NCI-H1105 treated with DMSO at 0.1 percent for 48 hours (cell line): Measurements from ENCODE around the gene NRG3.
"Not testable (repeated sequence)": the region's sequence is repeated elsewhere in the genome, so short reads cannot be mapped to it uniquely, and the experiment has no call there.

Experiments used
- DNase-seq: peaks from one replicate; lab custom pipeline; 2025; lab: John Stamatoyannopoulos, UW

Gene NRG3

DNA sequence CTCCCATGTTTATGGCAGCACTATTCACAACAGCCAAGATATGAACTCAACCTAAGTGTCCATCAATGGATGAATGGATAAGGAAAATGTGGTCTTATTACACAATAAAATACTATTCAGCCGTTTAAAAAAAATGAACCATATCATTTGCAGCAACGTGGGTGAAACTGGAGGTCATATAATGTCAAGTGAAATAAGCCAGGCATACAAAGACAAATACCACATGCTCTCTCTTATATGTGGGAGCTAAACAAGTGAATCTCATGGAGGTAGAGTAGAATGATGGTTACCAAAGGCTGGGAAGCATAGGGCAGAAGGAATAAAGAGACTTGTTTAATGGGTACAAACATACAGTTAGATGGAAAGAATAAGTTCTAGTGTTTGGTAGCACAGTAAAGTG is 699.1 kb downstream of the NRG3 start:
- DNase-seq: no peak

DNA sequence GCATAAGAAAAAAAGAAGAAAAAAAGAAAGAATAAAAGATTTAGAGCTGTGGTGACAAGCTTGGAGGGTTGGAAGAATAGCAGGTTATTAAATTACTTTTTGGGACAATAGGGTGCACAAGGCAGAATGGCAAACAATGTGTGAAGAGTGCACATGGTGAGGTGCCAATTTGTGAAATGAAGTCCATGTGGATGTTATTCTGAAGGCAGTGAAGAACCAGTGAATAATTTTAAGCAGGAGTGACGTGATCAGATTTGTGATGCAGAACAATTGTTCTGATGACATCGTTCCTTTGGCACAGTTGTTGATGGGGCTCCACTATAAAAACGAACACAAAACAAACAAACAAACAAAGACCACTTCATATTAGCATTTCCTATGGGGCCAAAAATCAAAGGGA is 700.3 kb downstream of the NRG3 start:
- no peak for DNase-seq

DNA sequence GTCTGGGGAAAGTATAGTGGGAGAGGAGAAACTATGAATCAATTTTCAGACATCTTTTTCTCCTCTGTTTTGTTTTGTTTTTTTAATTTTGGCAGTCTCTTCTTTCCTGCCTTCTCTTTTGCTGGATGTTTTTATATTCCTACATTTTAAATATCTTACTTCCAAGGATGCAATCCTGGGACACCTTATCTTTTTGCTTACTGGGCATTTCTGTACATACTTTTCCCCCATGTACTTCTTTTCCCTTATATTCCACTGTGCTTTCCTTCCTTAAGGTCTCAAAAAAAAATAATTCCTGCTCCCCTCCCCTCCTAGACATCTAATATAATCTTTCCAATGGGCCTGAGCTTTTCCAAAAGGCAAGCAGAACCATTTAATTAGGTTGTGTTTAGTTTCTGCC is 701.1 kb downstream of the NRG3 start:
- DNase-seq: no peak

DNA sequence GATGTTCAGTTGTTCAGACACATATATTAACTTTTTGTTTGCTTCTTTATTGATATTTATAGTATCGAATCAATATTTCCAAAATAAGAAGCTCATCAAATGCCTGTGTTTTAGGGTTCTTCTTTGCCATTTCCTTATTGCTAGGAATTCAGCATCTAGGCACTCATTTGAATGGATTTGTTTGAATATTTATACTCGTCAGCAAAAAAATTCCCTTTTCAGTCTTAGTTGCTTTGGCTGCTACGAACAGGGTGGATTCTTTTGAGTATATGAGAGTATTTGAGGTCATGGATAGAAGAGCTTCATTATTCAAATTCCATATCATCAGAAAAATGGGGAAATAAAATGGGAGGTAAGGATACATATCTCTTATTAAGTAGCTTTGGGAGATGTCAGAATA is 706.9 kb downstream of the NRG3 start:
- no peak for DNase-seq

DNA sequence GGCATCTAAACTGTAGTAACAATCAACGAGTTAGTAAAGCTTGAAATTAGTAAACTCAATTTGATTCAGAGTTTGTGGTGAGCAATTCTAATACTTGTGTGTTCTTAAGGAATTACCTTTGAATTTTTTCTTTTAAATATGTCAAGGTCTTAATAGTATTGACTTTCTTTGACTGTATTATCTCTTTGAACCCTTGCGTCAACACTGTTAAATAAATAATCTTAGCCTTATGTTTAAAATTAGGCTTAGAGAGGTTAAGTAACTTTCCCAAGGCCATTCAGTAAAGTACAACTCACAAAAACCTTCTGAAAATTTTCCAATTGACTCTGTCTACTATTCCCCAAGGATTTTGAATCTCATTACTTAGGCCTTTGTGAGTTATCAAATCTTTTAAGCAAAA is 716.4 kb downstream of the NRG3 start:
- no peak for DNase-seq

DNA sequence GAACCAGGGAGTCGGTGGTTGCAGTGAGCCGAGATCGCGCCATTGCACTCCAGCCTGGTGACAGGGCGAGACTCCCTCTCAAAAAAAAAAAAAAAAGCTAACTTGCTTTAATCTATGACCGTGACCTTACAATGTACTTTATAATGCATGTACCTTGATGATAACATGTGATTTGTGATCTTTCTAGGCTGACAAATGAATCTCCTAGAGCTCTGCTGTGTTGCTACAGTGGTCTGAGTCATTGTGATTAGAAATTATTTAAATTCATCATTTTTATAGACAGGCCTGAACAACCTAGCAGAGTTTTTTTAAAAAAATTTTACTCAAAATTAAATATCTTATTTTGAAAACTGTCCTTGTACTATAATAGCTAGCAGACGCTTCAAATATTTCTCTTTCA is 722.8 kb downstream of the NRG3 start:
- DNase-seq: no peak

DNA sequence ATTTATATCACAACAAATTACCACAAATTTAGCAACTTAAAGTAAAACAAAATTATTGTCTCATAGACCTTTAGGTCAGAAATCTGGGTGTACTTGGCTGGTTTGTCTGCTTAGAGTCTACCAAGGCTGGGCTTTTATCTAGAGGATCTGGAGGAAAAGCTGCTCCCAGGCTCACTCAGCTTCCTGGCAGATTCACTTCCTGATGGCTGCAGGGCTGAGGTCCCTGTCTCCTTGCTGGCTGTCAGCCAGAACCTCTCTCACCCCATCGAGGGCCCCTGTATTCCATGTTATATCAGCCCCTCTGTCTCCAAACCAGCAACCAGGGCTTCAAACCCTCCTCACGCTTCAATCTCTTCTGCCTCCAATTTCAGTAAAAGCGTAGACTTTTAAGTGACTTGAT is 734.9 kb downstream of the NRG3 start:
- no peak for DNase-seq

DNA sequence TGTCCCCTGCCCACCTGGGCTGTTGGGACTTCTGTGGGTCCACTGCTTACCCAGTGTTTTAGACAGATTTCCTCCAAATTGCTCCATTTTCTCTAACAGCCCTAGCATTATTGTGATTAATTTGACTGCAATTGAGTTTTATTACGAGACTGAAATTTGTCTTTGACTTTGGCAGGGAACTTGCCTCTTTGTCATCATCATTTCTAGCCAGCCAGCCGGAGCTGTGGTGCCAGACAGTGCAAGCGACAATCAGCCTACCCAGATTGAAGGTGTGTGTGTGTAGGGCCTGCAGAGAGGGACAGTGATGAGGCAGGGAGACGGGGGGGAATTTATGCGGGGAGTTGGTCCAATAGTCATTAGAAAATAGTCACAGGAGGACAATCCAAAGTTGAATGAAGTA is 743.0 kb downstream of the NRG3 start:
- DNase-seq: peak; percentile 1

DNA sequence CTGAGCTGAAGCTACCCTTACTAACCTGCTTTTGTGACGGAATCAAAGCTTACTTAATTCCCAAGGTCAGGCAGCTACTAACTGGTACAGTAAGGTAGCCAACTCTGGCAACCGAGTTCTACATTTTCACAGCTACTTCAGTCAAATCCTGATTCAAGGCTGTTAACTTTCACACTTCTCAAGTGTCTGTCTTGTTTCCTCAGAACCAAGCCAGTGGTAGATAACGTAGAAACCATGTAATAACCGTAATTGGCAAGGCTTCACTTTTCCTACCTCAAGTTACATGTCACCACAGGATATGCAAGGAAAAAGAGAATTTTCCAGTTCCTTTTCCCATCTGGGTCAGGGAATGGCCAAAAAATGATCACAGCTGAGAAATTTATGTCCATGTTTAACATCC is 746.7 kb downstream of the NRG3 start:
- no peak for DNase-seq

DNA sequence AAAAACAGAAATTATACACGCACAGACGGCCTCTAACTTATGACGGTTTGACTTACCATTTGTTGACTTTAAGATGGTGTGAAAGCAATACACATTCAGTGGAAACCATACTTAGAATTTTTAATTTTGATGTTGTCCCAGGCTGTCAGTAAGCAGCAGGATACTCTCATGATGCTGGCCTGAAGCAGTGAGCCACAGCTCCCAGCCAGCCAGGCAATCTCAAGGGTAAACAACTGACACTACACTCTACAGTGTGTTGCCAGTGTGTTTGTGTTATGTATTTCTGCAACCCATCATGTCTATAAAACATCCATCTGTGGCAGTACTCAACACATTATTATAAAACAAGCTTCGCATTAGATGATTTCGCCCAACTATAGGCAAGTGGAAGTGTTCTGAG is 747.5 kb downstream of the NRG3 start:
- DNase-seq: no peak

DNA sequence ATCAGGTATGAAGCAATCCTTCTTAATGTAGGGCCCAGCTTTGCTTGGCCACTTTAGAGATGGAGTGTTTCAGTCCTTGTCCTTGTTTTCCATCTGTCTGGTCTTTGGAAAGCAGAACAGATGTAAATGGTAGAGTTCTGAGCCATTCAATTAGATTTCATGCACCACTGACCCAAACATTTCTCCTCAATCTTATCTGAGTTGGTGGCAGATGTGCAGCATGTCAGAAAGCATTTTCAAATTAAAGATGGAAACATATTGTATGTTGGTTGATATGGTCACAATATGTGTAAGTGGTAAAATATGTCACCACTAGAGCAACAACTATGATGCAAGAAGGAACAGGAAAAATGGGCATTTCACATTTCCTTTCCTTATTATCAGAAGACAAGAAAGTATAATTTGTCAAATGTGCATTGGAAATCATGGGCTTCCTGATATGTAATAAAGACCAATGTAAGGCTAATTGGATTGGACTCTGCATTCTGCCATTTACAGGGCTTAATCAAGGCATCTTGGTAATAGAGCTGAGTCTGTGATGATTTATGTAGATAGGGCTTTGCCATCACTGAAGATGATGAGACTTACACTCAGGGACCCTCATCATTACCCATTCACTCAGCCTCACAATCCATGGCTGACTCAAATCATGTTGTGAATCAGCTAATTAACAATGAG is 750.7 kb downstream of the NRG3 start:
- no peak for DNase-seq

DNA sequence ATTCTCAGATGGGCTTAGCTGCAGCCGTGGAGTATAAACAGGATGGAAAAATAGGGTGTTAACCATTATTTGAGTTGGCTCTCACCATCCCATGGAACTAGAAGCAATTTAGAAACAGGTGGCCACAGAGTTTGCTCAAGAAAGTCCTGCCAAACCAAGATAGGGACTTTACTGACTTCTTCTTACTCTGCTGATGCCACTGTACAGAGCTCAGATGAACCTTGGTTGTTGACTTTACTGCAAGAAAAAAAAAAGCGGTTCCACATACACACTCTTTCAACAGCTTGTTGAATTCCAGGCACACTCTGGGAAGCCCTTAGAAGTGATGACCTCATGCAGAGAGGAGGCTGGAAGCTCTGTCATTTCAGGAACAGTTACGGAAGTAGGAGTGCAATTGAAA is 753.4 kb downstream of the NRG3 start:
- DNase-seq: no peak

DNA sequence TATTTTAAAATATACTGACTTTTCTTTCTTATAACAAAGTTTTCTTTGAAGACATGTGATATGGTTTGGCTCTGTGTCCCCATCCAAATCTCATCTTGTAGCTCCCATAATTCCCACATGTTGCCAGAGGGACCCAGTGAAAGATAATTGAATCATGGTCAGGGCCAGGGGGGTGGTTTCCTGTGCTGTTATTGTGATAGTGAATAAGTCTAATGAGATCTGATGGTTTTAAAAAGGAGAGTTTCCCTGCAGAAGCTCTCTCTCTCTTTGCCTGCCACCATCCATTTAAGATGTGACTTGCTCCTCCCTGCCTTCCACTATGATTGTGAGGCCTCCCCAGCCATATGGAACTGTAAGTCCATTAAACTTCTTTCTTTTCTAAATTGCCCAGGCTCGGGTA is 768.1 kb downstream of the NRG3 start:
- no peak for DNase-seq

DNA sequence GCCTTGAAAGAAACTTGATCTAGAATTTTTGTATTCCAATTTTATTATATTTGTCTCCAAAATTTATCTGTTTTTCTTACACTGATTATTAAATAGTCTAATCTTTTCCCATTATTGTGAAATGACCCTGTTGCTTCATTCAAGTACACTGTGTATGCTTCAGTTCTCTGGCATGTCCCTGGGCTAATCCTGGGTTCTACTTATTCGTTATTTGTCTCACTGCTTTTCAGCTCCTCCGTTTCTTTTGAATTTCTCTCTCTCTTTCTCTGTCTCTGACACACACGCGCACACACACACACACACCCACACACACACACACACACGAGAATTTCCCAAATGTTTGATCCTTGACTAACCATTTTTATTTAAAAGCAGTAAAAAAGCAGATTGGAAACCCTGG is 768.6 kb downstream of the NRG3 start:
- DNase-seq: no peak

DNA sequence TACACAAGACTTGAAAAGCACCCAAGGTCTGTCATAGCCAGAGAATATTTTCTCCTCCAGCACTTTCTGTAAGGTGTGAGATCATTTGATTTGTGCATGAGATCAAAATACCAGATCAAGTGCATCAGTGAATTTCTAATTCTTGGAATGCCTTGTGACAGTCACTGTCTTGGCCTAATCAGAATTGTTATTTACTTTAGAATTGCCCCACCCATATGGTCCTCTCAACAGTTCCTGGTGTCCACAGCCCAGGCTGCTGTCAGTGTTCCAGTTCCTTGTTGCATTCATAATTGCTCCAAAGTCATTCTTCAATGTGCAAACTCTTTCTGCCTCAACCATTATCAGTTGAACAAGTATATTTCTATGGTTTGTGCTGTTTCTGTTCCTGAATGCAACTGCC is 770.2 kb downstream of the NRG3 start:
- no peak for DNase-seq

DNA sequence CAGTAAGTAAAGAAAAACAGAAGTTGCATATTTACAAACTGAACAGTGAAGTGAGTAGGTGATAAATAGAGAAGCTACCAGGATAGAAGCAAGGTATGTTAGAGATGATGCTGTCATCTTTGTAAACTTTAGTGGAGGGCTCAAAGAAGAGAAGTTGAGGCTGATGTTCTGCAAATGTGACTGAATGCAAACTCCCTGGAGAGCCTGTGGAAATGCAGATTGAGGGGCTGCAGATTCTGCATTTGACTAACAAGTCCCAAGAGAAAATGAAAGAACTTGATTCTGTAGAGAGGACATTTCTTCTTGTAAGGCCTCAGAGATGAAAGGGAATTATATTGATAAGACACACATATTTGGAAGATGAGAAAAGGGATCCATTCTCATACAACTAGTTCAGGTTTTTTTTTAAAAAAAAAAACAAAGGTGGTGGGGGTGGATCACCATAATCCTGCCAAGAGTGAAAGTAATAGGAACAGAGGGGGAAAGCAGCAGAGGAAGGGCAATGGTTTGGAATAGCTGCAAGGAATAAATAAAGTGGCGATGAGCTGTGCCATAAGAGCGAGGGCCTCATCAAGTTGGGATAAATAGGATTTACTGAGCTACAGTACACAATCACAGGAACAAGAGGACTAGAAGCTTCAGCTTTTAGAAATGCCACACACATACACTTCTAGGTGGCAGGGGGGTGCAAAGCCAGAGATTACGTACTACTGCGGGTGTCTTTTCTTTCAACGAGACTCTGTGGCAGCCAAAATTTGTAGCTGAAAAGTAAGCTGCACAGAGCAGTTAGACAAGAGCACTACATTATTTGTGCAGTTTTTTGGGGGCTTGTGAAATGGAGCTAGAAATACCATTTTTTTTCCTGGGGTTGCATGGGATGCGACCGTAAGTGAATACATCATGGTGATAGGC is 778.5 kb downstream of the NRG3 start:
- no peak for DNase-seq

DNA sequence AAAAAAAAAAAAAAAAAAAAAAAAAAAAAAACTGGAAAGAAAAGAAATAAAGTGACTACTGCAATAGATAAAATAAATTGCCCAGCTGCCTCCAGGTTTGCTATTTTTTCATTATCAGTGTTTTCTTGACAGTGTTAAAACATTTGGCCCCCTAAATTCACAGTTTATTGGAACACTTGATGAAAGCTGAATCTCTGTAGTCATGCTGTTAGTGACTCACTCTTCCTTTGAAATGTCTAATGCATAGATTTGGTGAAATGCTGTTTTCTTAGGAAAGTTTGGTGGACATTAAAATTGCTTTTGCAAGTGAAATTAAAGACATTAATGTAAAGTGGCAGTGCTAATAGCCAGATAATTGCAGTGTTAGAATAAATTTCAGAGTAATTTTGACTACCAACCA is 785.2 kb downstream of the NRG3 start:
- no peak for DNase-seq

DNA sequence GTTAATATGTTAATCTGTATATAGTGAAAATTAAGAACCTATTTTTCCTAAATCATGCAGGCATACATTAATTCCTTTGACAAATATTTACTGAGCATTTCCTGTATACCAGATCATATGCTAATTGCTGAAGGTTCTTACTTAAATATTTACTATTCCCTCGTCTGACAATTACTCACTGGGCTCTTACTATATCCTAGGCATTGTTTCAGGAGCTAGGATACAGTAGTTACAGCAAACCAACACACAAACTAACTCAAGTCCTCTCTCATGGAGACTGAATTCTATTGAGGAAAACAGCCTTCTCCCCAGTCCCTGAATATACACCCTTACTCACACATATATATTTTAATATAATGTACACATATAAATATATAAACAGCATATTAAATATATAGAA is 786.0 kb downstream of the NRG3 start:
- DNase-seq: peak; percentile 2

DNA sequence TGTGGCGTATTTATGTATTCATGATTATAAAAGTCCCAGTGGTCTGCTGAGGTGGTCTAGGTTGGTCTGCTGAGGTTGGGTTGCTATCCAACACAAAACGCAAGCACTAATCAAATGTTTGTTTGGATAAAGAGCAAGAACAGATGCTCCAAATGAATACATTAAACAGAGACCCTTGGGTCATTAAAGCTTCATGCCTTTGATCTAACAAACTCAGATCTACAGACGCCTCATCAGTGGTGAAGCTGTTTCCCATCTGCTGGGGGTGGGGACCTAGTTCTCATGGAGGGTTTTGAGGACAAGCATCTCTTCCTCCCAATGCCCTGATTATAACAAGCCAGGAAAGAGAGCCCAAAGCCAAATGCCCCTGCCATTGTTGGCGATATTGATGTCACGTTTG is 786.7 kb downstream of the NRG3 start:
- no peak for DNase-seq

DNA sequence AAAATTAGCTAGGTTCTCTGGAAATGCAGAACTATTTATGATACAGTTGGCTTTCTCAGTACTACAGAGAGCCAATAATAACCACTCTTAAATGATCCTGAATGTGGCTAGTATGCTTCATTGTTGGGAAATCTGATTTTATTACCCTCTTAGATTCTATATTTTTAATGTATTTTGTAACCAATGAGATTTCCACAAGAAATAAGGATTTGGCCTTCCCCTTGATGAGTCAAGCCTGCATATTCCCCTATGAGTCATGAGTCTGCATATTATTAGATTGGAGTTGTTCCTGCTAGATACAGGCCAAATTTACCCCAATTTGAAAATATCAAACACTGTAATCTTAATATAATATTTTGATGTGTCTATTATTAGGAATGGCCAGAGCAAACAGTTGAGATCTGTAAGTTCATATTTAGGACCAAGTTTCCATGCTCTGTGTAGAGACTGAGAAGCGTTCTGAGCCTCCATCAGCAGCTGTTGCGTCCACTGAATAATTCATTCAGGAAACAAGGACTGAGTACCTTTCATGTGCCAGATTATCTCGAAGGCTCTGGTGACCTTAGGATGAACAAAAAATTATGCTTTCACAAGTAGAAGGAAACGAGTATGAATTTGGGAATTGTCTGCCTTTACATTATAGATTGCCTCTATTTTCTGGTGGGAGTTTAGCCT is 793.4 kb downstream of the NRG3 start:
- no peak for DNase-seq

DNA sequence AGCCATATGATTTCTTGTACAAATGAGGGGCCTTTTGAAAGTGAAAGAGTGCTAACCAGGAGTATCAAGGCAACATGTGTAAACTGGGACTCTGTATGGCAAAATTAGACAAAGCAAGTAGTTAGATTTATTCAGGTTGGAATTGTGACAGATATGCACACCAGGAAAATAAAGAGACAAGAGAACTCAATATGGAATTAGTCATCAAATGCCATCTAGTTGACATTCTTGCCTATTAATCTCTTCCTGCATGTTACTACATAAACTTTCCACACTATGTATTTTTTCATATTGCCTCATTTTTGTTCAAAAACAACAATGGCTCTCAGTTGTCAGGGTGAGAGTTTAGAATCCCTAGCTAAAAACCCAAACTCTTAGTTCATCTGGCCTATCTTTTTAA is 799.0 kb downstream of the NRG3 start:
- no peak for DNase-seq

DNA sequence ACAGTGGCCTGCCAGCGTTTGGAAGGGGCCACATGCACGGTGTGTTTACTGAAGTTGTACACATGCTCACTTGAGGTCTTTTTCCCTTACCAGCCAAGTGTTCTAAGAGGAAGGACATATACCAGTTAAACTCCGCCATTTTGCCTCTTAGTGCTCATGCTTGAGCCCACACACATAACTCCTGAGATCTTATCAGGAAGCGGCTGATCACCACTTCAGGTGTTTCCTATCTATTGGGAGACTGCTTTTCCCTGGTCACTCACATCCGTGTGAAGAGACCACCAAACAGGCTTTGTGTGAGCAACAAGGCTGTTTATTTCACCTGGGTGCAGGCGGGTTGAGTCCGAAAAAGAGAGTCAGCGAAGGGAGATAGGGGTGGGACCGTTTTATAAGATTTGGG is 802.9 kb downstream of the NRG3 start:
- DNase-seq: not testable (repeated sequence)

DNA sequence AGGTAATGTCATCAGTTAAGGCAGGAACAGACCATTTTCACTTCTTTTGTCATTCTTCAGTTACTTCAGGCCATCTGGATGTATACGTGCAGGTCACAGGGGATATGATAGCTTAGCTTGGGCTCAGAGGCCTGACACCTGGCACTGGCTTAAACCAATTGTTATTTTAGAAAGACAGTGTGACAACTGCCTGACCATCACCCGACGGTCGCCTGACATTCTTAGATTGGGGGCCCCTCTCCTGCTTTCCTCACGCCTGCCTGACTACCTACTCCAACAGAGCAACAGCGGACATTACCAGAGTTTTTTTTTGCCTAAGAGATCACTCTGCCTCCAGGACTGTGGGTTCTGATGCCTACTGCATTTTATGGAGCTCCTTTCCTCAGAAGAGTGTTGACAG is 803.5 kb downstream of the NRG3 start:
- DNase-seq: not testable (repeated sequence)
